Dermis blood vessel endothelial cell (primary cell): ENCODE data around the gene DIPK2B. TPM values are rescaled to one million over a fixed set of nuclear protein-coding genes. Genes with fewer than 3 reads are reported as not detected.
A peak's percentile ranks its signal among the peaks of the same experiment; 100 is the strongest.

Source experiments
- DNase-seq: peaks from one replicate; pipeline ENCODE4 v3.0.0; 2010
- total RNA-seq: library from RNA; depleted of rRNA; stranded (reverse); fragments of >200 nt; gene quantifications from 2 replicates; pipeline ENCODE4 v1.2.3, GENCODE V29; 2014

The DIPK2B gene, protein sequence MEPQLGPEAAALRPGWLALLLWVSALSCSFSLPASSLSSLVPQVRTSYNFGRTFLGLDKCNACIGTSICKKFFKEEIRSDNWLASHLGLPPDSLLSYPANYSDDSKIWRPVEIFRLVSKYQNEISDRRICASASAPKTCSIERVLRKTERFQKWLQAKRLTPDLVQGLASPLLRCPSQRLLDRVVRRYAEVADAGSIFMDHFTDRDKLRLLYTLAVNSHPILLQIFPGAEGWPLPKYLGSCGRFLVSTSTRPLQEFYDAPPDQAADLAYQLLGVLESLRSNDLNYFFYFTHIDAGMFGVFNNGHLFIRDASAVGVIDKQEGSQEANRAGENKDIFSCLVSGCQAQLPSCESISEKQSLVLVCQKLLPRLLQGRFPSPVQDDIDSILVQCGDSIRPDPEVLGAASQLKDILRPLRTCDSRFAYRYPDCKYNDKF
- 88.8 and 128 TPM in 2 replicates for total RNA-seq

DNA sequence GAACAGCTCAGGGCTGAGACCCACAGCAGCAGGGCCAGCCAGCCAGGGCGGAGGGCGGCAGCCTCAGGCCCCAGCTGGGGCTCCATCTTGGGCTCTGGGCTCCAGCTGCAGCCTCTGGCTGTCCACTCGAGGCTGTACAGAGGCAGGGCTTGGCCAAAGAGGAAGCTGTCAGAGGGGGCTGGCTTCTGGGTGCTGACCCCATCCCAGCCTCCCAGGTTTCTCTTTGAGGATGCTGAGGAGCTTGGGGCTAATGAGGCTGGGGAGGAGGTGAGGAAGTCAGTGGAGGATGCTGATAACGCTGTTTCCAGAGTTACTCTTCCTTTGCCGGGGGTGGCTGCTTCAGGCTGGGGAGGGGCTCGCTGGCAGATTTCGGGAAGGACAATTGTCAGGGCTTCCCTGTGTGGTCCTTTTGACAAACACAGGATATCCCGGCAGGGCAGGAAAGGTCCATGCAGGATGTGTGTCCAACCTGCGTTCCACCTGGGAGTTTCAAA lies at the start of gene DIPK2B:
Gene DIPK2B, minus strand, starts transcription at position 136 of the 494 bp plus-strand sequence. Its CDS starts 50 bp downstream, at position 86.
- peak; percentile 89 for DNase-seq

DNA sequence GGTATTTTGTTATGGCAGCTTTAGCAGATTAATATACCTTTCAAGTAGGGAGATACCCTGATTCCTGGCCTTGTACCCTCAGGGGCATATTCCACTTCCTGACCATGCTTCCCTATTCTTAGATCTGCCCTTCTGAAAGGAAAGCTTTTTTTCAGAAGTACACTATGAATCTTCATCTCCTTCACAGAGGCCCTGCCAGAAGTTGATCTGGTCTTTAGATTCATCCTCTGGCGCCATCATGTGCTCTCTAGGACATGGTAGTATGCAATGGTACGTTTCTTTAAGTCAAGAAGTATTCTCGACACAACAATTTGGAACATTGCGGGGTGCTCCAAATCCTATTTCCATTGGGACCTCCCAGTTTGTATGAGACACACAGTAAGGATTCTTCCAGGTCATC lies 39.6 kb upstream of the DIPK2B start:
- DNase-seq, result peak; percentile 8

DNA sequence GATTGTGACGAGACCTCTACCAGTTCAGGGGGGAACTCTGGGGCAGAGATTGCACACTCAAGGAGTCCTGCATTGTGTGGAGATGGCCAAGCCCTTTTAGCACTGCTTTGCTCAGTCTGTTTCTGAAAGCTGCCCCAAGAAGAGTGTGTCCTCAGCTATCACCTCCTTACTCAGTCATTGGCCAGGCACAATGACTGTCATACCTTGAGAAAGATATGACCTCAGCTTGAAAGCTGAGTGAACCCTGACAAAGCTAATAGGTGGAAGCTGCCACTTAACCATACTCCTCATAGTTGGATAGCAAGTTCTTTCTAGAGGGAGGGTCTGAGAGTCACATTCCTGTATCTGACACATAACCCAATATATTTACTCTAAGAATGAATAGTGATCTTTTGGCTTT lies 37.8 kb upstream of the DIPK2B start:
- no peak for DNase-seq

DNA sequence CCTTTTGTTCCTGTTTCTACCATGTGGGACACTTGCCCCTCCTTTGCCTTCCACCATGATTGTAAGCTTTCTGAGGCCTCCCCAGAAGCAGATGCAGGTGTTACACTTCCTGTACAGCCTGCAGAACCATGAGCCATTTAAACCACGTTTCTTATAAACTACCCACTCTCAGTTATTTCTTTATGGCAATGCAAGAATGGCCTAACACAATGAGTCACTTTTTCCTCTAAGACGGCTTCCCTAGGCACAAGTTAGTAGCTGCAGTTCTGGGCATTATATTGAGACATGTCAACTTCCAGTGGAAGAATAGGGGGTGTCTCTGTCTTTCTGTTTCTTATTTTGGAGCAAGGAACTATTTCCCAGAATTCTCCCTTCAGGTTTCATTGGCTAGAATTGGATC lies 32.9 kb upstream of the DIPK2B start:
- peak; percentile 2 for DNase-seq

DNA sequence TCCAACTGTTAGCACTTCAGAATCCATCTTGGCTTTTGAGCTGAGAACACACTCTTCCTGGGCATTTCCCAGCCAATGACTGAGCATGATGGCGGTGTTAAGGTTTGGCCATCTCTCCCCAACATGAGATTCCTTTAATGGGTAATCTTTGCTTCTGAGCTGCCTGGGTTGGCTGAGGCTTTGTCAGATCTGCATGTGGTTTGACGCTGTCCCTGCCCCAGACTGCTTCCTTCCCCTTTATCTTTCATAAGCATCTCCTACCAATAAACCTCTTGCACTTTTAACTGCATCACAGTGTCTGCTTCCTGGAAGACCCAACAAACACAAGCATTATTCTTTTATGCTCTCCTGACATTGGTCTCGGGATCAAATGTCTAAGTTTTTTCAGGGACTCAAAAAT lies 31.5 kb upstream of the DIPK2B start:
- no peak for DNase-seq

DNA sequence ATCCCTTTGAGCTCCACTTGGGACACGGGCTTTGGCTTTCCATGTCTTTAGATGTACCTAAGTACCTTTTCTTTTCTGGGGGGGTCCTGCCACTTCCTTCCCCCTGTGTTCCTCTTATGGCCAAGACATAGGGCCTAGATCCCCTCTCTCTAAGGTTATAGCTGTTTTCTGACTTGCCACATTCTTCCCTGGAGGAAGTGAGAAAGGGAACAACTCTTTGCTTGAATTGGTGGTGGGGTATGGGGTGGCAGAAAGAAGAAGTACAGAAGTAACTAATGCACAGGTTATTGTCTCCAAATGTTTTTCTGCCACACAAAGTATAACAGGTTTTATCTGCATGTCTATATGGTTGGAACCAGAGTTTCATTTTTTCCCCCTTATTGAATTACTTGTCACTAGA lies 29.7 kb upstream of the DIPK2B start:
- DNase-seq, result no peak

DNA sequence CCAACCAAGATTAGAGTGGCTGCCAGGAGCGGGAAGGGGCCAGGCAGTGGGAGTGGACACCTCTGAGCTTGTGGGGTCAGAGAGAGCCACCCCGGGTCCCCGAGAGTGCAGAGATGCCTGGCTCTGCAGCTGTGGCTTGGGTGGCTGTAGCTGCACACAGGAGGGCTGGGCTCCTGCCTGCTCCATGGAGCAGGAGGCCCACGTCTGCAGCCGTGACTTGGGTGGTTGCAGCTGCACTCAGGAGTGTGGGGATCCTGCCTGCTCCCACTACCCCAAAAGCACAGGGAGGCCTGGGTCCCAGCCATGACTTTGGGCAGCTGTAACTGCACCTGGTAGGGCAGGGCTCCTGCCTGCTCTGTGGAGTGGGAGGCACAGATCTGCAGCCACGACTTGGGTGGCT lies 28.7 kb upstream of the DIPK2B start:
- no peak for DNase-seq

DNA sequence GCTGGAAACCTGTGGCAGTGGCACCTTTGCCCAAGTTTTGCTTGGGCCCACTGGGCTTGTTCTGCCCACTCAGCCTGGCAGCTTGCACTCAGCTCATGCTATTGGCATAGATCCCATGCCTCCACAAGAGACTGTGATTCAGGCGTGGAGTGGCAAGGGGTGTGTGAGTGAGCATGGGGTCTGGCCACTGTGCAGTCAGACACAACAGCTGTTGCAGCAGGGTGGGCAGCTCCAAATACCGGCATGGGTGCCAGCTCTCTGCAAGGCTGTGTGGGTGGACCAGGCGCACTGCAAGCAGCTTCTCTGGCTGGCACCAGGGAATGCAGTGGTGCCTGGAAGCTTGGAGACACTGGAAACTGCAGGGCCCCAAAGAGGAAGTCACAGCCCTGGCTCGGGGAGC lies 27.4 kb upstream of the DIPK2B start:
- no peak for DNase-seq

DNA sequence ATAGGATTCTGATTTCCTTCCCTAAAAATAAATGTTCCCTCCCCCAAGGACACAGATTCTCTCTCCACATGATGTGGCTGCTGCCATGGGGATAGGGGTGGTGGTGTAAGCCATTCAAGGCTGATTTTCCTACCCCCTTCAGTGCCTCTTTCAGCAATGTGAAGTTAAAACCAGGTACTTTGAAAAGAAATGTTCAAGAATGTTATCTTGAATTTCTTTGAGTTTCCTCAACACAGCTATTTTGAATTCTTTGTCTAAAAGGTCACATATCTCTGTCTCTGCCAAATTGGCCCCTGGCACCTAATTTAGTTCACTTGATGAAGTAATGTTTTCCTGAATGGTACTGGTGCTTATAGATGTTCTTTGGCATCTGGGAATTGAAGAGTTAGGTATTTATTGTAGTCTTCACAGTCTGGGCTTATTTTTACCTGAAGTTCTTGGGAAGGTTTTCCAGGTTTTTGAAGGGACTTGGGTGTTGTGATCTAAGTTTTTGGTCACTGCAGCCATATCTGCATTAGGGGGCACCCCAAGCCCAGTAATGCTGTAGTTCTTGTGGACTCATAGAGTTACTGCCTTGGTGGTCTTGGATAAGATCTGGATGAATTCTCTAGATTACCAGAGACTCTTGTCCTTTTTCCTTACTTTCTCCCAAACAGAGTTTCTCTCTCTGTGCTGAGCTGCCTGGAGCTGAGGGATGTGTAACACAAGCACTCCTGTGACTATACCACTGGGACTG lies 7.6 kb upstream of the DIPK2B start:
- peak; percentile 51 for DNase-seq

DNA sequence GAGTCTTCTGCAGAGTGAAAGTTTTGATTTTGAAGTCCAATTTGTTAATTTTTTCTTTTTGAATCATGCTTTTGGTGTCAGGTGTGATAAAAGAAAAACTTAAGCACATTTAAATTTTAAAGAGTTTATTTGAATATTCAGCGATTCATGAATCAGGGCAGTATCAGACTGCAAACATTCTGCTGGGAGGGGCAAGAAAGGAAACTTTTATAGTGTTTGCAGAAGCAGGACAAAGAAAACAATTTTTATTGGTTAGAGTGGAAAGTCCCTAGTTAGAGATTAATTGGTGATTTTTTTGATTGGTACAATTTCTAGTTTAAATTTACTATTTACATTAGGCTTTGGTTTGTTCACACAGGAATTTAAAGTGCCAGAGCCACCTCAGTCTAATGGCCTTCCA lies 1.5 kb upstream of the DIPK2B start:
- no peak for DNase-seq

DNA sequence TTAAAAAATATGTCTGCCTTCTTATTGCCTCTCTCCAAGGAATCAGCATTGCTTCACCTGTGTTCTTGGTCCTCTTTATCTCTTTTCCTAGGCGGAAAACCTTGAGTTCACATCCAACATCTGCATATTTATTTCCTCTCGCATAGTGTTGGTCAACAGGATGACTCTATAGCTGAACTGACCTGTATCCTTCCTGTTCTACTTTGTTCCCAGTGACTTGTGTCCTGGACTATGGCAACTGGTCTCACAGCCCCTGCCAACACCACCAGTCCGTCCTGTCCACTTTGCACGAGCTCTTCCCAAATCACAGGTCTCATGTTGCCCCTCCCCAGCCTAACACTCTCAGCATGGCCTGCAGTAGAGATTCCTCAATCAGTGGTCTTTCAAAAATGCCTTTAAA lies 2.0 kb downstream of the DIPK2B start:
- peak; percentile 74 for DNase-seq

DNA sequence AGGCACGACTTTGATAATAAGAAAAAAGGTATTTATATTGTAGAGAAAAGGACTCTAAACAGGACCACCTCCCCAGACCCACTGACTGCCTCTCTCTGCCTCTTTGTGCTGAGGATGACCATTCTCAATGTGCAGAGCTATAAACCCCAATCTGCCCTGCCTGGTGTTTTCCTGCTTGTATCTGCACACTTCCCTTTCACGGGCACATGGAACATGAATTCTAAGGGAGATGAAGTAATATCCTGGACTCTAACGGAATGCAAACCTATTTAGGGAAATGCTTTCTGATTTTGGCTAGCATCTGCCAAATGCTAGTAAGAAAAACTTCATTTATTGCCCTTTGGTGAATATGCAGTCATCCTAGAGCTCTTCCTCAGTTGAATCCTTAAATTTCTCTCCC lies 2.4 kb downstream of the DIPK2B start:
- DNase-seq, result peak; percentile 85

DNA sequence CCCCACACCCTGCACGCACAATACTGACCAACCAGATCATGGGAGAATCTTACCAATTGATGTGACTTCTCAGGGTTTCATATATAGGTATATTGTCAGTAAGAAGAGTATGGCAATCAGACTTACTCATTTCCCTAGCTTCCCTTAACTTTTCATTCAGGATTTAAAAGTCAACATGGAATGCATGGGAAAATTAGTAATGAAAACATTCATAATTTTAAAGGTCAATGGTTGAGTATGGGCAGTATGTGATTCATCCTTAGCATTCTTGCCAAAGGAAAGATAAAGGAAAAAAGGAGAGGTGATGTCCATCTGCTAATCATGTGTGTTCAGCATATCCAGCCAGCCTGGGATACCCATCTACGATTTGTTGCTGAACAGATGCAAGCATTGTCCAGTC lies 4.0 kb downstream of the DIPK2B start:
- peak; percentile 74 for DNase-seq

DNA sequence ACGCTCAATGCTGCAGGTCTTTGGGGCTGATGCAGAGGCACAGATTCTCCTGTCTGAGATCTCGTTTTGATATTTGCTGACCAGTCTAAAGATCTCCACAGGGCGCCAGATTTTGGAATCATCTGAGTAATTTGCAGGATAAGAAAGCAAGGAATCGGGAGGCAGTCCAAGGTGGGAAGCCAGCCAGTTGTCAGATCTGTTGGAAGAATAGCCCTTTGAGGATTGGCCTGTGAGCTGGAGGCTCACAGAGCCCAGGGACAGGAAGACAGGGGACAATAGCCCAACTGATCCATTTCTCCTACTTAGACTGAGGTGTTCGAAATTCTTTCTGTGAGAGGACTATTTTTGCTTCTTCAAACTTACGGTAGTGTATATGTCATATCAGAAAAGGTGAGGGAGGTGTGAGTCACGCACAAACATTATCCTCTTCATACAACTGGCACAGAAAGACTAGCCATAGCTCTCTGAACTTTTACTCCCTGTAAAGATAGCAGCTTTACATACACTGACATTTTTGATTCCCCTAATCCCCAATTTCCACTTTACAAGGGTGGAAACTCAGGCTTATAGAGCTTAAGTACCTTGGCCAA lies 8.8 kb downstream of the DIPK2B start:
- no peak for DNase-seq

DNA sequence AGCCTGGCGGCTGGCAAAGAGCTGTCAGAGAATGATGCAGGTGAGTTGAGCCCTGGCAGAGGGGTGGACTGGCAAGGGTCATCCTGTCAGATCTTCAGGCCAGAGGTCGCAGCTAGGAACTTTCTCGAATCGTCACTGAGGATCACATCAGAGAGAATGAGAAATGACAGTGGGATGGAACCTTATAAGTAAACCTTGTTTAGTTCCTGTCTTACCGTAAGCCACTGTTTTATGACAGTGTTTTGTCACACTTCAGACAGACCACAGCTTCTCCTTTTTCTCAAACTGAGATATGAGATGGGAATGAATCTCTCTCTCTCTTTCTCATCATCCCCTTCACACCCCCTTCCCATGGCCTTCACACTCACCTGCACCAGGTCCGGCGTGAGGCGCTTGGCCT lies 9.3 kb downstream of the DIPK2B start:
- DNase-seq, result no peak

DNA sequence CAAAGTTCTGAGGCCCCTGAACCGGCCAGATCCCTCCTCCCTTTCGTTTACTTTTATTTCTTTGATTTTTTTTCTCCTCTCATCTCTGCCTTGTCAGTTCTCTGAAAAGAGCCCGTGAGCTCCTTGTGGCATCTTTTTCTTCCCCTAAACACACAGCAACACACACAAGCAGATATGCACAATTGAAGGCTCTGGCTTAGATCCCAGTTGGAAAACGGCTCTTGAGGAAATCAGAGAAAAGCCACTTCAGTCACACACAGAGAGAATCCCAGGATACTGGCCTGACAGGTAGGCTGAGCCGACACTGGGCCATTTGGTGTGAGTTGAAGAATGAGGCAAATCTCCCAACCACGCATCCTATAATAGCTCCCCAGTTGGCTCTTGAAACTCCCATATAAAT lies 12.9 kb downstream of the DIPK2B start:
- no peak for DNase-seq

DNA sequence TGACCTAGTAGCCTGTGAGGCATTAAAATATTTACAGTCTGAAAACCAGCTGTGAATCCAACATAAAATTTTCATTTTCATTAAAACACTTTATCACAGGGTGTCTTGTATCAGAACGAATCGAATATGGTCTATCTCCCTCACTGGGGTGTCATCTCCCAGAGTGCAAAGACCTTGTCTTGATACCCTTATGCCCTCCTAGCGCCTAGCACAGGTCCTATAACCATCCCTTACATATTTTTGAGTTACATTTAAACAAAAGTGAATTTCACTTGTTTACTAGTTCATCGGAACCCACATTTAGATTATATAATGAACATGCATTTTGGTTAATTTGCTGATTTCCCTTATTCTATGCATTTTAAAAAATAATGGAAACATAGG lies 14.0 kb downstream of the DIPK2B start:
- DNase-seq, result no peak

DNA sequence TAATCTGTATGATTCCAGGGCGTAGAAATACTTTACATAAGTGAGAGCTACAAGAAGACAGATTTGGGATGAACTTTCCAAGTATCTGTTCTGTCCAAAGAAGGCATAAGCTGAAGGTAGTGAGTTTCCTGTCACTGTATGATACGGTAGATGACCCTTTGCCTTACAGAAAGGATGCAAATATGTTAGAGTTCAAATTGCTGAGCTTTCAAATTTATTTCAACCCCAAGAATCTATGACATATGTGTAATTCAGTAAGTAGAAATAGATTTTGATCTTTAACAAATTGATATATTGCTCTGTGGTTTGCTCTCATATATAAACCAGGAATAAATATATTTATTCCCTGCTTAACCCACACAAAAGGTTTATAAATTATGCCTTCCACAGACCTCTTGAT lies 16.5 kb downstream of the DIPK2B start:
- DNase-seq, result no peak

DNA sequence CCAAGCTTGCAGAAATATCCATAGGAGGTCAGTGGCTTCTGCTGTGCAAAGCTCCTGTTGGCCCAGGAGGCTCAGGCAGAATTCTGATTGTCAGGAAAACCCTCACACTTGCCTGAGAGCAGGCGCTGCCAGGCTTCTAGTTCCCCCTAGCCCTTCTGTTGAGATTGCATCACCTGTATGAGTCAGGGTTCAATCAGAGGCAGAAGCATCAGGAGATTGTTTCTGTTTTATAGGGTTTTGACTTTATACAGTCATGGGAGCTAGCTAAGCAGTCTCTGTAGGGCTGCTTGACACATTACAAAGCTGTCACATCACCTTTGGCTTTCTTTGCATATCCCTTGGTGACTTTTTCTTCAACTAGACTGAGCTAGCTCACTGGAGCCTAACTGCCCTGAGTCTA lies 27.8 kb downstream of the DIPK2B start:
- DNase-seq, result no peak

DNA sequence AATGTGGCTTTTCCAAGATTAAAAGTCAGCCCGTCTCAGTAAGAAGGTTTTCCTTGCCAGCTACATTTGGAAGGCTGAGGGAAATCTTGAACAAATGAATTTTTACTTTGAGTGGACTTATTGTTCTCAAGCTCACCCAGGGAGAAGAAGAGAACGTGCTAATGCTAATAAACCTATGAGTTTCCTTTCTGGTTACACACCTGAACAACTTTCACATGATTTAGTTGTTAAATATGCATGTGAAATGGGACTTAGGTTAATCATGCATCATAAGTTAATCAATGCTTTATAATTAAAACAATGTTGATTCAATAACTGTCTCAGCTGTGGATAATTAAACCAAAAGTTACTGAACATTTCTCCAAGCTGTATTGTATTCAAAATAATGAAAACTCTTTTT lies 33.9 kb downstream of the DIPK2B start:
- no peak for DNase-seq

DNA sequence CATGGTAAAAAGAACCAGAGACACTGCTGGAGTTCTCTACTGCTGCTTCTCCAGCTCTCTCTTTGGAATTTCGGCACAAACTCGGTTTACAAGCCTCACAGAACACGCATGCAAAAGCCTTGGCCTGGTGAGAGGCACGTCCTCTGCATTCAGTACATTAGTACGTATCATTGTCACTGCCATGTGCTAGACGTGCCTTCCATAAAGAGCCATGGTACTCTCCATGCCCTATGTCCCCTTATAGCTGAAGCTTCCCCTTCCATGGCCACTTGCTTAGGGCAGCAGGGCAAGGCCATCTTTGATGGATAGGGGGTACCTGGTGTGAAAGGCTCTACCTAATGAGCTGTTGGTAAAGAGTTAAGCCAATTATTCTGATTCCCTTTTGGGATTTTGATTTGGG lies 35.0 kb downstream of the DIPK2B start:
- no peak for DNase-seq

DNA sequence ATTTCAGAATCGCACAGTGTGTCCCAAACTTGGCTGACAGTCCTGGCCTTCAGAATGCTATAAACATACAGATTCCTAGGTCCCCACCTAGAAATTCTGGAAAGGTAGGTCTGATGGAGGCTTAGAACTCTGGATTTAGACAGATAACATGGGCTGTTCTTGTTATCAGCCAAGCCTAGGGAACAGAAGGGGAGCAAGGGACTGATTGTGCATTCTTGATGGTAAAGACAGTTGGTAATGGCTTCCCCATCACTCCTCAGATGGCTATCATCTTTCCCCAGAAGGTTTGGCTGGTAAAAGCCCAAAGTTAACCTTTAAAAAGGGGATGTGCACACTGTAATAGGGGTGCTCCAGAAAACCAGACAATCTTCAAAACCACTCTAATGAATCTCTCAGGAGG lies 35.7 kb downstream of the DIPK2B start:
- no peak for DNase-seq

DNA sequence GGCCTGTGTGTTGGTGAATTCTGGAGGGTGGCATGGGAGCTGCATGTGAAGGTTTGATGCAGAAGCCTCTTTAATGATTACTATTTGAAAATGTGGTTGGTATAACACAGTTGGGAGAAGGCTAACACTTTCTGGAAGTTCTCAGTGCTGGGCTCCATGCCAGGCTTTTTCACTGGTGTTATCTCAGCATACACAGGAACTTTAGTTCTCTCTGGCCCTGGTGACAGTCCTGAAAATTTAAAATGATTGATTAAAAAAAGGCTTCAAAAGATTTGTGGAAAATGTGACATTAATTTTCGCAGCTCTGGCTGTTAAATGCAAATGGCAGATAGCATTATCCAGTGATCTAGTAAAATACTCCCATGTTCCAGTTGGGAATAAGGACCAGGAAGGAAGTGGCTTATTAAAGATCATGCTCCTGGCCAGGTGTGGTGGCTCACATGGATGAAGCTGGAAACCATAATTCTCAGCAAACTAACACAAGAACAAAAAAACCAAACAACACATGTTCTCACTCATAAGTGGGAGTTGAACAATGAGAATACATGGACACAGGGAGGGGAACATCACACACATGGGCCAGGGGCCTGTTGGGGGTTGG lies 36.6 kb downstream of the DIPK2B start:
- DNase-seq, result peak; percentile 12
